GM10847 (cell line): Measurements from ENCODE around the gene POTED.
"Not testable (repeated sequence)": the region's sequence is repeated elsewhere in the genome, so short reads cannot be mapped to it uniquely, and the experiment has no call there.

ENCODE experiments used
- POLR2A ChIP-seq: IDR thresholded peaks from 2 replicates; pipeline ENCODE4 v1.6.1; 2011; ENCODE audit not compliant: insufficient read length; ENCODE audit errors: extremely low read depth

POTED gene

DNA sequence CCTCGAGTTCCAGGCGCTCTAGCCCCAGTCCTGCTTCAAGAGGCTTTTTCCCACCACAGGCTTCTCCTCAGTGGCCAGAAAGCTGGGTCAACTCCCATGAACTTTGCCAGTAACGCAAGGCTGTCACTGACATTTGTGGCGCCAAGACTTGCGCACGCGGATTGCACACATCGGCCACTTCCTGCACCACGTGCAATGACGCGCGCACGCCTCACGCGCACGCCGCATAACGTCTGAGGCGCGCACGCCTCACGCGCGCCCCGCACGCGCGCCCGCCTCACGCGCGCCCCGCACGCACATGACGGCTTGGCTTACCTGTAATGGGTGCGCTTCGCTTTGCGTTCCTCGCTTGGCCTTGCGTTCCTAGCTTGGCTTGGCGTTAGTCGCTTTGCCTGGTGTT is at the start of gene POTED:
Gene POTED (plus strand): TSS at position 301 of the 400 bp plus-strand sequence. CDS start 452 bp downstream, outside the sequence.
- not testable (repeated sequence) for TF ChIP-seq POLR2A
